Naive thymus-derived CD8-positive, alpha-beta T cell (primary cell): Measurements from ENCODE around the gene MMP23B. TPM values are rescaled to one million over a fixed set of nuclear protein-coding genes. Genes with fewer than 3 reads are reported as not detected.

Experiments used
- ATAC-seq, 2 donors: fragments of 150-1000 bp; cut with Tn5 transposase in 1 of 2; sonication (Bioruptor Pico), chemical (Tn5 transposase) in 1 of 2; 1 replicate in 1 of 2; 2 replicates in 1 of 2; pipeline ENCODE4 v1.10.0; 2021; ENCODE audit warnings: mild to moderate bottlenecking in 2 of 2, moderate library complexity in 2 of 2
- POLR2A ChIA-PET: fragments of 350-600 bp; sonication (Branson Sonifier 250); formaldehyde crosslinking; loops from one replicate; lab custom pipeline; 2021; ENCODE audit warnings: antibody characterized with exemption; lab: Charles Lee
- DNase-seq, 10 donors: peaks; one replicate each; pipeline versions ENCODE4 v3.0.0 to v3.0.0-alpha.2; 2020 to 2022
- H3K27ac Mint-ChIP-seq, 10 donors: one replicate each; pipeline ENCODE4 v1.8.0; 2020 to 2022; ENCODE audit warnings: mild to moderate bottlenecking in 10 of 10, mixed read lengths in 10 of 10, moderate library complexity in 4 of 10, inconsistent platforms in 1 of 10
- H3K27me3 Mint-ChIP-seq, 5 donors: one replicate each; pipeline ENCODE4 v1.8.0; 2021 to 2022; ENCODE audit warnings: mixed read lengths in 5 of 5
- H3K36me3 Mint-ChIP-seq, 3 donors: one replicate each; pipeline ENCODE4 v1.8.0; 2020 to 2022; ENCODE audit warnings: mixed read lengths in 3 of 3, mild to moderate bottlenecking in 2 of 3, inconsistent platforms in 1 of 3
- H3K4me1 Mint-ChIP-seq, 4 donors: one replicate each; pipeline ENCODE4 v1.8.0; 2021 to 2022; ENCODE audit warnings: mixed read lengths in 4 of 4
- H3K4me3 Mint-ChIP-seq, 10 donors: one replicate each; pipeline ENCODE4 v1.8.0; 2020 to 2022; ENCODE audit warnings: mild to moderate bottlenecking in 10 of 10, mixed read lengths in 10 of 10, moderate library complexity in 6 of 10, inconsistent platforms in 1 of 10
- H3K9me3 Mint-ChIP-seq, 9 donors: one replicate each; pipeline ENCODE4 v1.8.0; 2020 to 2022; ENCODE audit warnings: mixed read lengths in 9 of 9, mild to moderate bottlenecking in 3 of 9, inconsistent platforms in 1 of 9, moderate library complexity in 1 of 9
- polyA plus RNA-seq, 3 donors: library from polyadenylated mRNA; unstranded; fragments of 300-500 nt; fragmentation: Illumina TruSeq; gene quantifications; one replicate each; pipeline ENCODE4 v1.2.3, GENCODE V29; 2021
- total RNA-seq, 8 experiments: library from RNA in 2 of 8; stranded (reverse) in 2 of 8; gene quantifications; one replicate each; pipeline ENCODE4 v1.2.3 and lab custom pipeline; 2021 to 2026

MMP23B gene
- total and polyA plus RNA-seq, 5 experiments from 2014 or later: 1.1 to 6.1 (median 3.0) TPM; not detected in 1

DNA sequence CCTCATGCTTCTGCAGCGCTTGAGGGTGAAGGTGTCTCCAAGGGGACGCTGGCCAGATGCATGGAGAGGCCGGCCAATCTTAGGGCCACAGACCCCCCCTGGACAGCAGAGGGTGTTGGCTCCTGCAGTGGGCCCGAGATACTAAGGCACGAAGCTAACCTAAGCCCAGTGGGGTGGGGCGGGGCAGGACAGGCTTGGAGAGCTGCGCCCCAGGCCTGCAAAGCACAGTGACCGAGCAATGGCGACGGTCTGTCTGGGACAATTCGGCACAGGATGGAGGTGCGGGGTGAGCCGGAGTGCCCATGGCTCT is 33.3 kb upstream of the MMP23B start:
- H3K4me3 Mint-ChIP-seq: peak overlapping the region; percentile 59 to 86 (median 81)
- H3K9me3 Mint-ChIP-seq: no peaks in the 10 kb centered on the region
- no peaks in the 10 kb centered on the region for H3K36me3 Mint-ChIP-seq
- DNase-seq (no peak), ATAC-seq (no peak)
- peaks cover 0 to 11% (median 0%) of the 10 kb centered on the region in 5 donors for H3K27me3 Mint-ChIP-seq
- H3K4me1 Mint-ChIP-seq: peaks cover 5 to 9% (median 7%) of the 10 kb centered on the region in 4 donors
- POLR2A ChIA-PET: interaction anchor here (0.8 to 3.1 kb wide), 4 partner anchors 8 to 23 kb away, joined by 3 to 23 read pairs (median 4); partner anchors contain the start of gene MIB2
- peak overlapping the region in 3 of 10 donors; percentile 9 to 53 (median 43) for H3K27ac Mint-ChIP-seq

DNA sequence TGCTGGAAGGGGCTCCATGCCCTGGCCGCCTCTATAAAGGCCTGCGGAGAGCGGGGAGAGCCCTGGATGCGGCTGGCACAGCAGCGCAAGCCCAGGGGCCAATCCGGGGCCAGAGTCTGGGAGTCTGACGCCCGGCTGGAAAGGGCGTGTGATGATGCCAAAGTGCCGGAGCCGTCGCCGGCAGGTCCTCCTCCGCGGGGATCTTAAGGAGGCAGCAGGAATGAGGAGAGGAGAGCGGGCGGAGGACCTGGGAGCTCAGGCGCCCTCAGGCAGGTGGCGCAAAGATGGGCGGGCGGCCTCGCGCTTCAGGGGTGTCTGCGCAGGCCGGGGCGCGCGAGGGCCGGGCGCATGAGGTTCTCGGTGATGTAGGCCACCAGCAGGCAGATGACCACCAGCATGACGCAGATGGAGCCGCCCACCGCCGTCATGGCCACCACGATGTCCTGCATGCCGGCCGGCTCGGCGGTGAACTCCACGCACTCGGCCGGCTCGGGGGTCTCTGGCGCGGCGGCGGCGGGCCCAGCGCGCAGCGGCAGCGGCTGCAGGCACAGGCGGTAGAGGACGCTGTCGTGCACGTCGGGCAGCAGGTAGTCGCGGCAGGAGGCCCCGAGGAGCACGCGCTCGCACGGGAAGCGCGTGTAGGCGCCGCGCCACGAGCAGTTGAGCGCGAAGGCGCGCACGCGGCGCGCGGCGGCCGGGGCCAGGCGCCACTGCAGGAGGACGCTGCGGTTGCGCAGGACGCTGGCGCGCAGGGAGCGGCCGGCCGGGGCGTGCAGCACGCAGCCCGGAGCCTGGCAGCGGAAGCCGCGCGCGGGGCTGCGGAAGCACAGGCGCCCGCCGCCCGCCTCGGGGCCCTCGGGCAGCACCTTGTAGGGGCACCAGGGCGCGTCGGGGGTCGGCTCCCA is 32.7 kb upstream of the MMP23B start:
- H3K27ac Mint-ChIP-seq: peak overlapping the region in 3 of 10 donors; percentile 53 to 65 (median 60)

DNA sequence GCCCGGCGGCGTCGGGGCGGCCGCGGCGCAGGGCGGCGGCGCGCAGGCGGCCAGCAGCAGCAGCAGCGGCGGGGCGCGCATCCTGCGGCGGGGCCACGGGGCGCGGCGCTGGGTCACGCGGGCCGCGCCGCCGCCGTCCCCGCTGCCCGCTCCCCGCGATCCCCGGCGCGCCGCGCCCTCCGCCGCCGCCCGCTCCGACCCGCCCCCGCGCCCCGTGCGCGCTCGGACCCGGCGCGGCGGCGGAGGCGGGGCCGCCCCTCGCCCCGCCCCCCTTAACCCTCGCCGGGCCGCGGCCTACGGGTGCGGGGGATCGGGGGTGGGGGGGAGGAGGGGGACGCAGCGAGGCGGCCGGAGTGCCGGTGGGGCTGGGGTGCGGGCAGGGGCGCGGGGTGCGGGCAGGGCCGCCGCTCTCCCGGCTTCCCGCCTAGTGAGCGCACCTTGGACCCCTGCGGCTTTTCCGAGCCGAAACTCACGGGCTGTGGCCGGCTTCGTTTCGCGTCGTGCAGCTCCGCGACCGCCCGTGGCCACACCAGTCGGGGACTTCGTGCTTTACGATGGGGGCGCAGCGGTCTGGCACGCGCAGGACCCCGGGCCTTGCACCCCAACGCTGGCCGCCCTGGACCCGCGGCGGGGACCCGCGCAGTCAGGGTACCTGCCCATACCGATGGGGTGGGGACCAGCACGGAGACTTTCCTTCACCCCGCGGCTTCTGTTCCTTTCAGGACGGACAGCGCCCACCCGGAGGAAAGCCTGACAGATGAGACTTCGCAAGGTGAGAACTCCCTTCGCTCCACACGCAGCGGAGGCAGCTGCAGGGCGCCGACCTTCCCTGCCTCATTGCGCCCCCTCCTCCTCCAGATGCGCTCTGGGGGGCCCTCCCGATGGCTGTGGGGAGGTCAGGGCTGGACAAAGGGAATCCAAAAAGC is 31.8 kb upstream of the MMP23B start, which contains the start of gene FNDC10:
TSS of gene FNDC10 (minus strand) at position 201 of the 926 bp plus-strand sequence. CDS start at position 81, 120 bp downstream.
- no peak for DNase-seq
- Mint-ChIP-seq H3K4me3 (peak within 1 kb of the TSS; percentile 59 to 86 (median 81)), H3K27me3 (peaks cover 0 to 11% (median 0%) of the 10 kb centered on the region in 5 donors), H3K27ac (peak within 1 kb of the TSS in 3 of 10 donors; percentile 53 to 65 (median 60)), H3K36me3 (no peaks in the 10 kb centered on the region), H3K9me3 (no peaks in the 10 kb centered on the region), H3K4me1 (peaks cover 5 to 11% (median 8%) of the 10 kb centered on the region in 4 donors)
- POLR2A ChIA-PET: interaction anchor here (0.7 to 1.0 kb wide), 2 partner anchors 14 to 95 kb away, joined by 3 to 6 read pairs; no protein-coding TSS in a partner anchor
- ATAC-seq: peak in 1 of 2 donors; percentile 5

More for the DNA sequence above, 32.7 kb upstream of the MMP23B start:
- H3K4me3 Mint-ChIP-seq: peak overlapping the region; percentile 59 to 86 (median 81)
- DNase-seq (peak in 5 of 10 donors; percentile 25 to 55 (median 40)), ATAC-seq (peak; percentile 71 to 76)
- H3K4me1 Mint-ChIP-seq: peaks cover 5 to 9% (median 7%) of the 10 kb centered on the region in 4 donors
- POLR2A ChIA-PET: interaction anchor here (0.8 to 3.1 kb wide), 3 partner anchors 8 to 17 kb away, joined by 3 to 23 read pairs (median 5); partner anchors contain the start of gene MIB2
- H3K27me3 Mint-ChIP-seq: peaks cover 0 to 11% (median 0%) of the 10 kb centered on the region in 5 donors
- no peaks in the 10 kb centered on the region for H3K36me3 Mint-ChIP-seq
- no peaks in the 10 kb centered on the region for H3K9me3 Mint-ChIP-seq

DNA sequence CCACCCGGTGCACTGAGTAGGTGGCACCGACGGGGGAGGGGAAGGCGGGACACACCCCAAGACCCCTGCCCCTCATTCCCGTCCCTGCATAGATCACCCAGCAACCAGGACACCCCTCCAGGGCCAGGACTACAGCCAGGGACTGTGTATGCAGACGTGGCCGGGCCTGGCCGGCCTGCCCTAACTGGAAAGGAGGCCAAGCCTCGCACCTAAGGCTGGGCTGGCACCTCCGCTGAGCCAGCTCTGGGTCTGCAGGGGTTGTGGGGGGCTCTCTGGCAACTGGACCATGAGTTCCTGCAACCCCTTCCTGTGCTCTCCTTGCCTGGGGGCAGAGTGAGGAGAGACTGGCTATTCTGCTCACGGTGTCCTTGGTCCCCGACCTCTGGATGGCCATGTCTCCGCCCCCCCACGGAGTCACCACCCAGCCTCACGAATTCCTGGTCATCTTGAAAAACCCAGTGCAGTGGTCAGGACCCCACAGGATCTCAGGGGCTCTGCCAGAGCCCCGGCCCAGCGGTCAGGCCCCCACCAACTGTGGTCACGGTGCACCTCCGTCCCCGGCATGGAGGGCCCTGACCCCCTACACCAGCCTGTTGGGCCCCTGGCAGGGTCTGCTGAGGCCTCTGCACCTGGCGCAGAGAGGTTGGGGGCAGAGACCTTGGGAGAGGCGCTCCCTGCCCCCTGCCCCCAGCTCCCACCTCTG is 31.0 kb upstream of the MMP23B start:
- Mint-ChIP-seq H3K9me3 (no peaks in the 10 kb centered on the region), H3K27ac (no peak overlapping the region), H3K27me3 (peaks cover 0 to 11% (median 0%) of the 10 kb centered on the region in 5 donors), H3K4me1 (peaks cover 5 to 11% (median 8%) of the 10 kb centered on the region in 4 donors), H3K36me3 (no peaks in the 10 kb centered on the region), H3K4me3 (peak overlapping the region; percentile 39 to 76 (median 65))
- POLR2A ChIA-PET: interaction anchor here (0.6 to 4.2 kb wide), 4 partner anchors 13 to 331 kb away, joined by 3 to 43 read pairs (median 5); partner anchors contain the start of gene MIB2
- ATAC-seq (no peak), DNase-seq (no peak)

DNA sequence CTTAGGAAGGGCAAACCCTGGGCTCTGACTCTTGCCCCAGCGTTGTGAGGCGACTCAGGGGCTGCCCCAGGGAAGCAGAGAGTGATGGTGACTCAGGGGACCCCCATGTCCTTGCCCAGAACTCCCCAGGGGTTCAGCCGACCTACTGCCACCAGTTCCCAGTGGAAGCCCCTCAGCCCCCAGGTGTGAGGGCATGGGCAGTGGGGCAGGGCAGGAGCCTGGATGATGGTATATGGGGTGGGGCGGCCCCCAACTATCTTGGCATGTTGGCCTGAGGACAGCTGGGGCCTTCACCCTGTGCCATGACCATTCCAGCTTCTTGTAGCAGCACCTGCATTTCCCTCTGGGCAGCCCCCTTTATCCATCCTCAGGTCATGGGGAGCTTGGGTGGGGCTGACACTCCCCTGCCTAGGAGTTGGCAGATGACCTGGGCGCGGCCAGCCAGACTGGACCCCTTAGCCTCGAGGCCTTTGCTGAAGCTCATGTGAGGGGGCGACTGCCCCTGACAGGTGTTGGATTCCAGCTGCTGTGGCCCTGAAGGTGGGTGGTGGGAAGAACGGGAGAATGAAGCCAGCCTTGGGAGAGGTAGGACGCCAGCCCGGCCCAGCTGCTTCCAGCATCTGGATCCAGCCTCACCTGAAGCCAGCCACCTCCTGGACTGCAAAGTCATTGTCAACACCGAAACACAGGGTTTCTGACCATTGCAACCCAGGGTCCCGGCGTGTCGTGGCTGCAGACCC is 30.2 kb upstream of the MMP23B start:
- H3K4me1 Mint-ChIP-seq: peaks cover 5 to 14% (median 10%) of the 10 kb centered on the region in 4 donors
- DNase-seq (no peak), ATAC-seq (no peak)
- POLR2A ChIA-PET: interaction anchor here (0.6 to 4.2 kb wide), 2 partner anchors 12 to 330 kb away, joined by 4 to 43 read pairs; partner anchors contain the start of gene MIB2
- H3K4me3 Mint-ChIP-seq: peak overlapping the region in 2 of 10 donors; percentile 24 to 33
- H3K36me3 Mint-ChIP-seq: no peaks in the 10 kb centered on the region
- H3K9me3 Mint-ChIP-seq: no peaks in the 10 kb centered on the region
- H3K27ac Mint-ChIP-seq: no peak overlapping the region
- peaks cover 0 to 11% (median 0%) of the 10 kb centered on the region in 5 donors for H3K27me3 Mint-ChIP-seq

DNA sequence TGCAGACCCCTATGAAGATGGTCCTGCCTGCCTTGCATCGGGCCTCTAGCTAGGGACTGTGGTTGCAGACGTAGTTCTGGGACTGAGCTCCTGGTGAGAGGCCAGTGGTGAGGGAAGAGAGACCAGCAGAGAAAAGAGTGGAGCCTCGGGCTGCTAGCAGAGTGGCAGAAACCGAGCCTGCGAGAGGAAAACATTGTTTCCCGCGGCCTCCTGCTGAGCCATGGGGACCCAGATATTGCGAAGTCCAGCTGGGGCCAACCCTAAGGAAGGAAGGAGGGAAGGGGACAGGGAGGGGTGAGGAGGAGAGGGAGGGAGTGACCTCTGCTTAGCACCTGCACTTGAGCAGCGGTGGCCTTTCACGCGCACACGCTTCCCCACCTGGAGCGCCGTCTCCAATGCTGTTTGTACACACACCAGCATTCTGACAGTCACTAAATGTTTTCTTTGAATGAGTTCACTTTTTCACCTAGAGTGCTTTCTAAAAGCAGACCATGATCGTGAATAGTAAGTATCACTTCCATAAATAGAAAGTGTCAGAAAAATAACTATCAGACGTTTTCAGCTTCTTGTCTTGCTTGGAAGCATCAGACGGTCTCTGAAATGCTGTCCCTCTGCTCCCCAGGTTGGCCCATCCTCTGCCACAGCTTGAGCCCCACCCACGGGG is 29.5 kb upstream of the MMP23B start:
- H3K9me3 Mint-ChIP-seq: no peaks in the 10 kb centered on the region
- DNase-seq: no peak
- peak overlapping the region in 2 of 10 donors; percentile 33 to 41 for H3K4me3 Mint-ChIP-seq
- no peaks in the 10 kb centered on the region for H3K36me3 Mint-ChIP-seq
- no peak for ATAC-seq
- H3K4me1 Mint-ChIP-seq: peaks cover 10 to 21% (median 16%) of the 10 kb centered on the region in 4 donors
- H3K27me3 Mint-ChIP-seq: peaks cover 0 to 11% (median 0%) of the 10 kb centered on the region in 5 donors
- peak overlapping the region in 2 of 10 donors; percentile 21 to 35 for H3K27ac Mint-ChIP-seq
- POLR2A ChIA-PET: interaction anchor here (0.6 to 4.2 kb wide), 4 partner anchors 11 to 144 kb away, joined by 3 to 43 read pairs (median 4); partner anchors contain the start of gene MIB2

DNA sequence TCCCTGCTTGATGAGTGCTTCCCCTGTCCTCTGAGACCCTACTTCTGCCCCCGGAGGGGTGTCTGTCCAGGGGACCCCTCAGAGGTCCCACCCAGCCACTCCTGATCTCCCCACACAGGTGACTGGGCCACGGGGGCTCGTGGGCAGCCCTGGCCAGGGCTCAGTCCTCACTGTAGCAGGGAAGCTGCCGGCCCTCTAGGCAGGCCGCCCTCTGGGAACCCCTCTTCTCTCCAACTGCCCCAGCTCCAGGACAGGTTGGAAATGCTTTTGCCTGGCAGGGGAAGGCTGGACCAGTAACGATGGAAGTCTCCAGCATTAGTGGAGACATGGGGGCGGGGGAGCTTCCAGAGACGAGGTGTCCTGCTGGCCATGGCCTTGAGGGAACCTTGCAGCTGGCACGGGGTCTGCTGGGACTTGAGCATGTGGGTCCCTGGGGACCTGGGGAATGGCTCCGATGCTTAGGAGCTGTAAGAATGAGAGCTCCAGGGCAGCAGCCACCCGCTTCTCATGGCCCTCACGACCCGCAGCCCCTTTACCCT is 28.9 kb upstream of the MMP23B start:
- peaks cover 0 to 8% (median 0%) of the 10 kb centered on the region in 5 donors for H3K27me3 Mint-ChIP-seq
- H3K9me3 Mint-ChIP-seq: no peaks in the 10 kb centered on the region
- POLR2A ChIA-PET: interaction anchor here (0.6 to 4.2 kb wide), 5 partner anchors 11 to 144 kb away, joined by 3 to 43 read pairs (median 3); partner anchors contain the start of gene MIB2
- ATAC-seq: no peak
- no peak for DNase-seq
- H3K27ac Mint-ChIP-seq: peak overlapping the region in 2 of 10 donors; percentile 21 to 35
- H3K4me3 Mint-ChIP-seq: no peak overlapping the region
- H3K4me1 Mint-ChIP-seq: peaks cover 9 to 25% (median 16%) of the 10 kb centered on the region in 4 donors
- H3K36me3 Mint-ChIP-seq: no peaks in the 10 kb centered on the region

DNA sequence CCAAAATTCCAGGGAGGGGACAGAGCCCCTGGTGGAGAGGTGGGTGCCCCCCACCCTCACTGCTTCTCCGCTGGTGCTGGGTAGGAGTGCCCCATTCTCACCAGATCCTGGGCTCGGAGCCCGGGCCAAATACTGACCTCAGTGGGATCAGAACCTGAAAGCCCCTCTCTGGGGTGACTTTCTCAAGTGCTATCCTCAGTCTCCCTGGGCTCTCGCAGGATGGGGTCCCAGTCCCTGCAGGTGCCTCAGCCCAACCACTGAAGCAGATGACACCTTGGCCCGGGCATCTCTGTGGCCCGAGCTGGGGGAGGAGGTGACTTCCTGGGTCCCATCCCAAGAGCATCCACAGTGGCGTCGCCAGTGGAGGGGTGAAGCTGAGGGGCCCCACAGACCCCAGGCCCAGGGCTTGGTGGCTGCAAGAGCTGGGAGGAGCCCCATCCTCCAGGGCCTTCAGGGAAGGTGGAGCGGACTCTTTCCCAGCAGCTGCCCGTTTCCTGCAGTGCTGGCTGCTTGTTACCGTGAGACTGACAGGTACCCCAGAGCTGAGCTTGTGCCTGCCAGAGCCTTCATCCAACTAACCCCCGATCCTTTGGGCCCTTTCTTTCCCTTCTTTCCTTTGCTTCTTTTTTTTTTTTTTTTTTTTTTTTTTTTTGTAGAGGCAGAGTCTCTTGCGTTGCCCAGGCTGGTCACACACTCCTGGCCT is 28.2 kb upstream of the MMP23B start:
- H3K36me3 Mint-ChIP-seq: no peaks in the 10 kb centered on the region
- peaks cover 0 to 4% (median 0%) of the 10 kb centered on the region in 5 donors for H3K27me3 Mint-ChIP-seq
- POLR2A ChIA-PET: interaction anchor here (0.7 to 4.2 kb wide), 5 partner anchors 10 to 28 kb away, joined by 3 to 43 read pairs (median 3); partner anchors contain the start of gene MIB2
- ATAC-seq (no peak), DNase-seq (no peak)
- peak overlapping the region in 3 of 10 donors; percentile 14 to 67 (median 36) for H3K27ac Mint-ChIP-seq
- H3K9me3 Mint-ChIP-seq: no peaks in the 10 kb centered on the region
- peaks cover 7 to 23% (median 14%) of the 10 kb centered on the region in 4 donors for H3K4me1 Mint-ChIP-seq
- H3K4me3 Mint-ChIP-seq: no peak overlapping the region

DNA sequence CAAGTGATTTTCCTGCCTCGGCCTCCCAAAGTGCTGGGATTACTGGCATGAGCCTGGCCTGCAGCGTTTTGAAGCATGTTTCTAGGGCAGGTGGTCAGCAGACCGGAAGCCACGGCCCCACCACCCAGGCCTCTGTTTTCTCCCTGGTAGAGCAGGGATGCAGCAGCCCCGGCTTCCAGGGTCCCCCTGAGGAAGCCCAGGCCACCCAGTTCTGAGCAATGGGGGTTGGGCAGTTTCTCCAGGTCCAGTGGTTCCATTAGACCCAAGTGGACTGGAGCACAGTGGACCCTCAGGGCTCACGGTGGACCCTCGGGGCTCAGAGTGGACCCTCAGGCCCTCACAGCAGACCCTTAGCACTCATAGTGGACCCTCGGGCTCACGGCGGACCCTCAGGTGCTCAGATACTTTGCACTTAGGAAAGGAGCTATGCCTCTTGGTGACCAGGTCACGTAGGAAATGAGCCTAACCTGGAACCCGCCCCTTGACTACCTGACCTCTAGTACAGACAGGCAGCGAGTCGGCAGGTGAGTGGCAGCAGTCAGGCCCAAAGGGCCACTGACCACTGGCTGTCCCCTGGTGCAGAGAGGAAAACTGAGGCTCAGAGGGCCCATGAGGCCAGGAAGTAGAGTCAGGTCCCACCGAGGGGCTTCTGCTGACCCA is 27.5 kb upstream of the MMP23B start:
- no peak for DNase-seq
- H3K27ac Mint-ChIP-seq: peak overlapping the region in 6 of 10 donors; percentile 32 to 81 (median 44)
- H3K4me3 Mint-ChIP-seq: peak overlapping the region in 1 of 10 donors; percentile 36

More for the DNA sequence above, 27.5 kb upstream of the MMP23B start:
- no peak for ATAC-seq
- POLR2A ChIA-PET: interaction anchor here (1.1 to 4.2 kb wide), 2 partner anchors 9 to 24 kb away, joined by 3 to 43 read pairs; partner anchors contain the start of gene MIB2
- no peaks in the 10 kb centered on the region for H3K9me3 Mint-ChIP-seq
- peaks cover 5 to 20% (median 10%) of the 10 kb centered on the region in 4 donors for H3K4me1 Mint-ChIP-seq
- H3K36me3 Mint-ChIP-seq: no peaks in the 10 kb centered on the region
- no peaks in the 10 kb centered on the region for H3K27me3 Mint-ChIP-seq
